GM20431 (cell line): Measurements from ENCODE around the gene CNTNAP2.

ENCODE experiments used
- in situ Hi-C: fragments of 300-500 bp; cut with MseI, MboI; formaldehyde crosslinking; loops from one replicate; pipeline ENCODE4 v1.15.0; 2020; ENCODE audit warnings: low sequenced_read_pairs; ENCODE audit not compliant: unreplicated experiment

Gene CNTNAP2

GRCh38 chr7:147811923-147812322 is 1695.3 kb downstream of the CNTNAP2 start:
- in situ Hi-C loops = no loop called here

GRCh38 chr7:147813316-147813715 is 1696.7 kb downstream of the CNTNAP2 start:
- in situ Hi-C loops = no loop called here

- in situ Hi-C loops = no loop called here
Observed at GRCh38 chr7:147818317-147818716, 1701.7 kb downstream of the CNTNAP2 start.

- in situ Hi-C loops = no loop called here
Observed at GRCh38 chr7:147824671-147825070, 1708.1 kb downstream of the CNTNAP2 start.

DNA sequence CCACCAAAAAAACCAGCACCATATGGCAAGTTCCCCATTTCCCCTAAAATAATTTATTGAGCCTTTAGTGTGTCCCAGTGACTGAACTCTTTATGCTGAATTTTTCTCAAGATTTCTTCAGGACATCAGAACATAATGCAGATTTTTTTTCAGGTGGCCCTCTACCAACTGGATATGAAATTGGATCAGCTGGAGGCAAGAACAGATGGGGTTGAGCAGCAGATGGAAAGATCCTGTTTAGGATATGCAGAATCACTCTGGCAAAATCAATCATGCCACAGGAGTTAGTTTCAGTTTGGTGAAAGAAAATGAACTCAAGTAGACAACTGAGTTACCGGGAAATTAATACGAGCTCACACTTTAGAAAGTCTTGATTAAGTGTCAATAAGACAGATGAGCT is 1712.4 kb downstream of the CNTNAP2 start:
- in situ Hi-C loops = no loop called here

DNA sequence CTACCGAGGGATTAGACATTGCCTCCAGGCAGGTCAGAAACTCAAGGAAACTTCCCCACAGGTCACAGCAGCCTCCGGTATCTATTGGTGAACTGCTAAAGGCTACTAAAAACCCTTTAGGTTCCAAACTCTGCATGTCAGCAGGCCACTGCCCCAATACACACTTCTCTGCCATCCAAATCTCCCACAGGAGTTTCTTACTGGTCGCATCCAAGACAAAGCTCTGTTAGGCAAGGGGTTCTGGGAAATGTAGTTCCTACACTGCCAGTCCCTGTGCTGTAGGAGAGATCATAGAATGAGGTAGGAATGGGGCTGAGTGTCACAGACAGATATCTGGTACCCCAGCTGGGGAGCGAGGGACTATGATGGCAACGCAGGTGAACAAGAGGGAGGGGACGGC is 1717.0 kb downstream of the CNTNAP2 start:
- in situ Hi-C loops = no loop called here

DNA sequence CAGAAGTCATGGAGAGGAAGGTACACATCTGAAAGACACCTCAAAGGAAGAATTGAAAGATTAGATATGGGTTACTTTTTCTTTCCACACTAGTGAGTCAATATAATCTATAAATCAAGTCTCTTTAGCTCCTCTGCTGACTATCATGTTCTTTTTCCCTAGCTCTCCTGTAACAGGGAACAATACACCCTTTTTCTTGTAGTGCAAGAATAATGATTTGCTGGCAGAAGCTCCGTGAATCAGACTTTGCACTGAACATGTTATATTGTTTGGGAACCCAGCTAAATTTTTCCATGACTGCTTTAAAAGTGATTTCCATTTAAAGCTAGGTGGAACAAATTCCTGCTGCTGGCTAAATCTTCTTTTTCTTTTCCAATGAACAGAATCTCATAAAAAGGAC is 1717.4 kb downstream of the CNTNAP2 start:
- in situ Hi-C loops = no loop called here

GRCh38 chr7:147852833-147853232 is 1736.2 kb downstream of the CNTNAP2 start:
- in situ Hi-C loops = no loop called here

GRCh38 chr7:147857152-147858140 is 1740.8 kb downstream of the CNTNAP2 start:
- in situ Hi-C loops = no loop called here

DNA sequence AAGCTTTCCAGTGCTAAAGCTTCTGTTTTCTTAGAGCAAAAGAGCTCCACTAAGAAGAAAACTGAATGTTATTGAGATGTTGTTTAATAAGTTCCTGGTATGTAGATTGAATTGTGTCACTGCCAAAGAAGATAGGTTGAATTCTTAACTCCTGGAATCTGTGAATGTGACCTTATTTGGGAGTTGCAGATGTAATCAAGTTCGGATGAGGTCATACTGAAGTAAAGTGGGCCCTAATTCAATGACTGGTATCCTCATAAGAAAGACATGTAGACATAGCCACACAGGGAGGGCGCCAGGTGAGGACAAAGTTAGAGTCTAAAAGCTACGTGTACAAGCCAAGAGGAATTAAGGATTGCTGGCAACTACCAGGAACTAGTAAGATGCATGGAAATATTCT is 1741.8 kb downstream of the CNTNAP2 start:
- in situ Hi-C loops = no loop called here

- in situ Hi-C loops = no loop called here
Observed at GRCh38 chr7:147859033-147859432, 1742.4 kb downstream of the CNTNAP2 start.

DNA sequence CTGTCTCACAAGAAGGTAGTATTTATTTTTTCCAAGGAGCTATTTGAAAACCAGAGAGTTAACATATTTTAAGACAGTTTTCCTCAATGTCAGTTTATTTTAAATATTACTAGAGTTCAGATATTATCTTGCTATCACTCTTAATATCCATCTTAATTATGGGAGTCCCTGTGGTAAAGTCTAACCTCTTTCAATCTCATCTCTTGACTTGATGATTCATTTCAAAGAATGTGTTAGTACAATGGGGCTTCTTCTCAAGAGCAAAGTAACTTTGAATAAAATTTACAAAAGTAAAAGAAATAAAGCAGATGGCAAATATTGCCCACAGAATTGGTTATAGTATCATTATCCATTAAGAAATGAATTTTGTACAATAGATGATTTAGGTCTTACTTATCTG is 1742.9 kb downstream of the CNTNAP2 start:
- in situ Hi-C loops = no loop called here

GRCh38 chr7:147861058-147861716 is 1744.6 kb downstream of the CNTNAP2 start:
- in situ Hi-C loops = no loop called here

GRCh38 chr7:147861945-147862344 is 1745.3 kb downstream of the CNTNAP2 start:
- in situ Hi-C loops = no loop called here

GRCh38 chr7:147869456-147869855 is 1752.9 kb downstream of the CNTNAP2 start:
- in situ Hi-C loops = no loop called here

DNA sequence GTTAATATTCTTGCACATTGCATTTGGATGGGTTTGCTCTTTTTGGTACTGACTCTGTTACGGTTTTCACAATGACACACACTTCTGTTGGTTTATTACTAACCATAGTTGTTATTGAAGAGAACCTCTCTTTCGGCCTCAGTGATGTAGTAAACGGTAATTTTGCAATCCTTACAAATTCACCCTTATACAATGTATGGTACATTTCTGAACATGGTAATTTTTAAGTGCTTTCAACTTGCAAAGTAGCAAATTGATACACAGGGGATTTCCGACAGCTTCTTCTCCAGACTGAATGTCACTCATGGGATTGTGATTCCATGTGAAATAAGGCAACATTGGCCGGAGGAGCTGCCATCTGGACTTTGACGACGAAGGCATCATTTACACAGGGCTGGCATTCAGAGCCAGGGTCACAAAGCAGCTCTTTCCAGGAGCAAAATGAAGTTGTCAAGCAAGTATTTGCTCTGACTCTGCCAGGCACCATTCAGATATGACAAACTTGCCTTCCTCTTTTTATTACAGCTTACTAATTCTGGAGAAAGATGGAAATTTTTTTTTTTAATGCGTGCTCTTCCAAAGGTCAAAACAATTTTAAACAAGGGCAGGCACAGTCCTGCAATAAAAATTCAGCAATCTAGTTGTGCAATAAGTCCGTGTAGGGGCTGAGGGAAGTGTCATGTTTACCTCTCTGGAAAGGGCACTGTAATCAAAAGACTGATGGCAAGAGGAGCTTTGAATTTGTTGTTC is 1762.5 kb downstream of the CNTNAP2 start:
- in situ Hi-C loops = no loop called here

DNA sequence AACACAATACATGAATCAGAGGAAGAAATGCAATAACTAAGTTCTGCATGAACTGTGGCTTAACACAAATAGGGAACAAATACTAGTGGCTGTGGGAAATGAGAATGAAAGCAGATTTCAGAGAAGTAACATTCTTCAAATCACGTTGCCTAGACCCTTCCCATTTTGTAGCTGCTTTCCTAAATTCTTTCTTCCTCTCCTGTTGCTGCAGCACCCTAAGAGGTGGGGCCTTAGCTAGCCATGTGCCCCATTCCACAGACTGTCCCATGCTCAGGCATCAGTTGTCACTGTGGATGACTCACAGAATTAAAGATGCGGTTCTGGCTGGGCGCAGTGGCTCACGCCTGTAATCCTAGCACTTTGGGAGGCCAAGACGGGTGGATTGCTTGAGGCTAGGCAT is 1769.3 kb downstream of the CNTNAP2 start:
- in situ Hi-C loops = no loop called here

DNA sequence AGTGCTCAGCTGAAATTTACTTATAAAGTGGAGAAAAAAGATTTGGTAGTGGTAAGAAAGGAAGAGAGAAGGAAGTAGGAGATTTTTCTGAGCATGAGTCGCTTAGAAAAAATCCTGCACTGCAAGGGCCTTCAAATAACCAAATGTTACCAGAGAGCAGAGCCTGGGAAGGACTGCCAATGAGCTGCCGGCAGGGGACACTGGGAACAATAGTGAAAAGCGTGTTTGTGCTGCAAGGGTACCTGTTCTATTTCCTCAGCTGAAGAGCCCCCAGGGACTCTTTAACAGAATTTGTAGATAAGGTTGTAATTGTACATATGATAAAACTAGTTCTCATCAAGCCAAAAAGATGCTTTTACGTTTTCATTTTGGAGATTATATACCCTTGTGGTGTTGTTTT is 1777.7 kb downstream of the CNTNAP2 start:
- in situ Hi-C loops = no loop called here

GRCh38 chr7:147896121-147896520 is 1779.5 kb downstream of the CNTNAP2 start:
- in situ Hi-C loops = no loop called here

DNA sequence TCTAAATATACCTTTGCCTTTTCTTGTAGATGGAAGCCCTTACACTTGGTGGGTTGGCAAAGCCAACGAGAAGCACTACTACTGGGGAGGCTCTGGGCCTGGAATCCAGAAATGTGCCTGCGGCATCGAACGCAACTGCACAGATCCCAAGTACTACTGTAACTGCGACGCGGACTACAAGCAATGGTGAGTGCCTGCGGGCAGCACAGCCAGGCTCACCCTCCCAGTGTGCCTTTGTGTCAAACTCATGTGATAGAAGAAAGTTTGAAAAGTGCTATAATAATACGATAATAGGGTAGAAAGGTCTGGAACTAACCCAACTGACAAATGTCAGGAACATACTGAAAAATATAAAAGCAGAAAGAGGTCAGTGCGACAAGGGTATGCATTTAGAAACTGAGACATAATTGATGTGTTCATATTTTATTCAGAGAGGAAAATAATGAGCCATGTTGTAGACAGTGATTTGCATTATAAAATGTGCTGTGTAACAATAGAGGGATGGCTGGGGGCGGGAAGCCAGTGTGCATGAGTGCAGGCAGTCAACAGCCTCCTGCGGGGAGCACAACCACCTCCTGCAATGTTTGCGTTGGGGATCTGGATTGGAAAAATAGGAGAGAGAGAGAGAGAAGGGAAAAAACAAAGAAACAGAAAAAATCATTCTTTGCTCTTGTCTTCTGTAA is 1787.1 kb downstream of the CNTNAP2 start:
- in situ Hi-C loops = no loop called here
